Glutamatergic neuron (in vitro differentiated cells): ENCODE data around the gene CMC1. TPM values are rescaled to one million over a fixed set of nuclear protein-coding genes. Genes with fewer than 3 reads are reported as not detected.

Experiments used
- DNase-seq: peaks from one replicate; pipeline ENCODE4 v3.0.0; 2022
- H3K27ac Mint-ChIP-seq: one replicate; pipeline ENCODE4 v1.8.0; 2020; ENCODE audit warnings: mild to moderate bottlenecking, mixed read lengths, inconsistent platforms; ENCODE audit not compliant: unreplicated experiment
- H3K27me3 Mint-ChIP-seq: one replicate; pipeline ENCODE4 v1.8.0; 2020; ENCODE audit warnings: mild to moderate bottlenecking, moderate library complexity, mixed read lengths, inconsistent platforms; ENCODE audit not compliant: unreplicated experiment
- H3K36me3 Mint-ChIP-seq: one replicate; pipeline ENCODE4 v1.8.0; 2020; ENCODE audit warnings: mild to moderate bottlenecking, mixed read lengths, inconsistent platforms; ENCODE audit not compliant: unreplicated experiment
- H3K4me1 Mint-ChIP-seq: one replicate; pipeline ENCODE4 v1.8.0; 2020; ENCODE audit warnings: mild to moderate bottlenecking, low read depth, mixed read lengths, inconsistent platforms; ENCODE audit not compliant: unreplicated experiment
- H3K4me3 Mint-ChIP-seq: one replicate; pipeline ENCODE4 v1.8.0; 2020; ENCODE audit warnings: mild to moderate bottlenecking, mixed read lengths, inconsistent platforms; ENCODE audit not compliant: unreplicated experiment
- H3K9me3 Mint-ChIP-seq: one replicate; pipeline ENCODE4 v1.8.0; 2020; ENCODE audit warnings: mild to moderate bottlenecking, moderate library complexity, mixed read lengths, inconsistent platforms; ENCODE audit not compliant: unreplicated experiment
- CTCF ChIP-seq: fragments of 200-600 bp; sonication (generic); IDR thresholded peaks from one replicate; pipeline ENCODE4 v1.5.0; 2021; ENCODE audit not compliant: partially characterized antibody, unreplicated experiment
- total RNA-seq: library from RNA; stranded (reverse); fragmentation: NEBNext Ultra II Directional; extraction: Animal tissue kit (Norgen Biotek cat#: 25700); gene quantifications from one replicate; pipeline ENCODE4 v1.2.1, GENCODE V29; 2021; ENCODE audit not compliant: unreplicated experiment

The CMC1 gene
- total RNA-seq, 1 donor from 2014 or later: 9.8 TPM

GRCh38 chr3:28243424-28244106, 2.1 kb downstream of the CMC1 start:
- Mint-ChIP-seq H3K4me1 (no peaks in the 10 kb centered on the region), H3K27ac (no peak overlapping the region), H3K27me3 (no peaks in the 10 kb centered on the region), H3K9me3 (no peaks in the 10 kb centered on the region), H3K36me3 (no peaks in the 10 kb centered on the region), H3K4me3 (no peak overlapping the region)
- no peak for DNase-seq
- TF ChIP-seq CTCF: no peak

- Mint-ChIP-seq H3K27me3 (no peaks in the 10 kb centered on the region), H3K27ac (no peak overlapping the region), H3K4me3 (no peak overlapping the region), H3K4me1 (no peaks in the 10 kb centered on the region), H3K9me3 (no peaks in the 10 kb centered on the region), H3K36me3 (no peaks in the 10 kb centered on the region)
- TF ChIP-seq CTCF: no peak
- no peak for DNase-seq
These were observed 3.1 kb downstream of the CMC1 start for GRCh38 chr3:28244491-28244890.

- H3K36me3 Mint-ChIP-seq: no peaks in the 10 kb centered on the region
- no peaks in the 10 kb centered on the region for H3K27me3 Mint-ChIP-seq
- H3K4me3 Mint-ChIP-seq: no peak overlapping the region
- no peak for TF ChIP-seq CTCF
- H3K9me3 Mint-ChIP-seq: no peaks in the 10 kb centered on the region
- H3K4me1 Mint-ChIP-seq: peaks cover 11% of the 10 kb centered on the region
- no peak for DNase-seq
- H3K27ac Mint-ChIP-seq: no peak overlapping the region
These were observed 5.9 kb downstream of the CMC1 start for GRCh38 chr3:28247286-28247685.

- Mint-ChIP-seq H3K27ac (peak overlapping the region; percentile 13), H3K4me3 (no peak overlapping the region), H3K4me1 (peaks cover 11% of the 10 kb centered on the region), H3K36me3 (no peaks in the 10 kb centered on the region), H3K27me3 (peaks cover 2% of the 10 kb centered on the region), H3K9me3 (no peaks in the 10 kb centered on the region)
- DNase-seq: no peak
- no peak for TF ChIP-seq CTCF
These were observed 9.6 kb downstream of the CMC1 start for GRCh38 chr3:28250999-28251398.

- Mint-ChIP-seq H3K4me1 (peaks cover 11% of the 10 kb centered on the region), H3K36me3 (no peaks in the 10 kb centered on the region), H3K4me3 (no peak overlapping the region), H3K27me3 (peaks cover 2% of the 10 kb centered on the region), H3K27ac (no peak overlapping the region), H3K9me3 (no peaks in the 10 kb centered on the region)
- no peak for DNase-seq
- TF ChIP-seq CTCF: no peak
These were observed 10.6 kb downstream of the CMC1 start for GRCh38 chr3:28252001-28252431.
